ENCODE data around the gene HLCS.
"Not testable (repeated sequence)": the region's sequence is repeated elsewhere in the genome, so short reads cannot be mapped to it uniquely, and the experiment has no call there.

Gene HLCS

DNA sequence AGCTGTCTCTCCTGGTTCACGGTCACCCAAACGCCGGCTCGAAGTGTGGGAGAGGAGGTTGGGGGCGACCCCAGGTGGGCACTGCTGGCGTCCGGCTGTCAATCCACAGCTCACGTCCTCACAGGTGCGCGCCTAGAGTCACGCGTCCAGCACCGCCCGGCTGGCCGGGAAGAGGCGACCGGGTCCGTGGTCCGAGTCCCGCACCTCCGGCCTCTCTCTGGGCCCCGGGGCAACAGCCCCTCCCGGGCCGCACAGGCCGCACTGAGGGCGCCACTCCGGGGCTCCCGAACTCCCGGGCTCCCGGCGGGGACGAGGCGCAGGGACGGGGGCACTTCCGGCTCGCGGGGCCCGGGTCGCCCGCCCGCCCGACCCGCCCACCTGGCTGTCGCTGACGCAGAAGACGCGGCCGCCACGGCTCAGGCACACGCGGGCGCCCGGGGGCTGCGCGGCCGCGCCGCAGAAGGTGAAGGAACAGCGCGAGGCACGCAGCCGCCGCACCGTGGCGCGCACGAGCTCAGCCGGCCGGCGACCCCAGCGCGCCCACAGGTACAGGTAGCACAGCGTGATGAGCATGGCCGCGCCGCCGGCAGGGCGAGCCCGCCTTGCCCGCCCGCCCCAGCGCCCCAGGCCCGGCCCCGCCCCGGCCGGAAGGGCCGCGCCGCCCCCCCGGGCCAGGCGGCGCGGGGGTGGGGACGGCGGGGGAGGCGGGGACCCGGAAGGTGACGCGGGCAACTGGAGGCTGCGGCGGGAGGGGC lies at the start of gene HLCS:
Gene HLCS (minus strand): TSS at position 604 of the 755 bp plus-strand sequence. CDS start 31 bp downstream, at position 573.
- peak; percentile 79 to 84 for DNase-seq

DNA sequence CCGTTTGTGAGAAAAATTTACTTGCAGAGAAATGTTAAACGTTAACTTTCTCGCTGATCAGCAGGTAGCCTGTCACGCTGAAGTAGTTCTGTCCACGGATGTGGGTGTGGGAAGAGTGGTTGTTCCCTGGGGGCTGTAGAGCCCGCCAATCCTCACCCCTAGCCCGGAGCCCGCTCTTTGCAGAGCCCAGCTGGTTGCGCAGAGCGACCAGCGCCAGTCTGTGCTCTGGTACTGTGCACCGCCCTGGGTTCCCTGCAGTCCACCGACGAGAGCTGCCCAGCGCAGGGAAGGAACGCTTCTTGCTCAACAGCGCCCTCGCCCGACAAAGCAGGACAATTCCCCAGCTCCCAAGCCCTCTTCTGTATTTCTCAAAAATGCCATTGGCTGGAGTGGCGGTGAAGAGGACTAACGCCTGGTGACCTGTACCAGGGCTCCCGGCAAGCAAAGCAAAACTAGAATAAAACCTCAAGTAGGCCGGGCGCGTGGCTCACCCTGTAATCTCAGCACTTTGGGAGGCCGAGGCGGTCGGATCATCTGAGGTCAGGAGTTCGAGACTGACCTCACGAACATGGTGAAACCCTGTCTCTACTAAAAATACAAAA lies 43.4 kb upstream of the HLCS start:
- peak; percentile 74 to 78 for DNase-seq

- DNase-seq, result no peak
These were observed 42.3 kb upstream of the HLCS start for GRCh38 chr21:37008724-37009123.

DNA sequence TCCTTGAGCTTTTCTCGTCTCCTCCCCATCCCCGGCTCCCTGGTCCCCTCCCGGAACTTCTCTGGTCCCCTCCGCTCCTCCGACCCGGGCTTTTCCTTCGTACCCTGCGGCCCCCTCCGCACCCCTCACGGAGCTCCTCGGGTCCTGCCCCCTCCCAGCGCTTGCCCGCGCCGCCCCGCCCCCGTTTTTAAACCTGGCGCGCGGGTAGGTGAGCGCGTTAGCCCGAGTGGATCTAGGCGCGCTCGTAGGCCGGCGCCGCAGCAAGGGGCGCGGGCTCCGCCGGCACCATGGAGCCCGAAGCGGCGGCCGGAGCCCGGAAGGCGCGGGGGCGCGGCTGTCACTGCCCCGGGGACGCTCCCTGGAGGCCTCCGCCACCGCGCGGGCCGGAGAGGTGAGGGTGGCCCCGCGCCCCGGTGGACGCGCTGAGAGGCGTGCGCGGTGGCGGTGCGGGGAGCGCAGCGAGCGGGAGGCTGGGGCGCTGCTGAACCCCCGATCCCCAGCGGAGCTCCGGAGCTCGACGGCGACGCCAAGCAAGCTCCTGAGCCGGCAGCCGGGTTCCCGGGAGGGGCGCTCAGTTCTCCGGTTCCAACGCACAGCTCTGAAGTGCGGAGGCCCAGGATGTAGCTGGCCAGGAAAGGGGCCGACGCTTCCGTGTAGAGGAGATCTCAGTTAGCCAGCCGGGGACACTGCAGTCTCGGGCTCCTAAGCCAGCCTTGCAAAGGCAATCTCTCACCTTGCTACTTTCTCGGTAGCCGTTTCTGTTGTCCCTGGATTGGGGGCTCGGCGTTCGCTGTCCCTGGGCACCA lies 40.2 kb upstream of the HLCS start, which contains the start of gene RIPPLY3:
Gene RIPPLY3 (plus strand): TSS at position 217 of the 806 bp plus-strand sequence. CDS start 71 bp downstream, at position 288.
- DNase-seq, result no peak

GRCh38 chr21:37005548-37006485 lies 39.3 kb upstream of the HLCS start:
- DNase-seq, result no peak

- DNase-seq, result not testable (repeated sequence)
These were observed 37.4 kb upstream of the HLCS start for GRCh38 chr21:37003917-37004316.

GRCh38 chr21:37002851-37003250 lies 36.4 kb upstream of the HLCS start:
- not testable (repeated sequence) for DNase-seq

DNA sequence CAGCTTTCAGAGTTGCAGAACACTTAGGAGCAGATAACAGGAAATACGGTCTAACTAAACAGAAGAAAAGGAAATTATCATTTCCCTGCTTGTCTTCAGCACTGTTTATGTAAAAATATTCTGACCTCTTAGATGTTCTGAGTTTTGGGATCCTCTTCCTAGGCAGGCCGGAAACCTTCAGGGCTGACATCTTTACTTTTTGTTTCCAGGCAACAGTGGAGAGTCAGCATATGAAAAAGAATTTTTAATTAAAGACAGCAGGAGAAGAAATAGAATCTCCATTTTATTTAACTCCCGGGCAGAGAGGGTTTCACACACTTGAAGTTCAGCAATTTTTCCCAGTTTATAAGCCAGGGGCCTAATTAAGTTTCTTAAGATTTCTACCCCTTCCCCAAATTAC lies 35.0 kb upstream of the HLCS start:
- no peak for DNase-seq

DNA sequence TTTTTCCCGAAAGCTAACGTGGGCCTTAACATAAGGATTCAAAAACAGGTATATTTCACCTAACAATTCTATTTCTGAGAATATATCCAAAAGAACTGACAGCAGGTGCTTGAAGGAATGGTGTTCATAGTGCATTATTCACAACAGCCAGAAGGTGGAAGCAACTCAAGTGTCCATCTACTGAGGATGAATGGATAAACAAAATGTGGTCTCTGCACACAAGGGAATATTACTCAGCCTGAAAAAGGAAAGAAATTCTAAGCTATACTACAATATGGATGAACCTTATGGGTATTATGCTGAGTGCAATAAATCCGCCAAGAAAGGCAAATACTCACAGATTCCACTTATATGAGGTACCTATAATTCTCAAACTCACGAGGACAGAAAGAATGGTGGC lies 33.9 kb upstream of the HLCS start:
- DNase-seq, result no peak

GRCh38 chr21:36999131-36999898 lies 32.8 kb upstream of the HLCS start:
- no peak for DNase-seq

- not testable (repeated sequence) for DNase-seq
These were observed 28.8 kb upstream of the HLCS start for GRCh38 chr21:36995285-36995684.

GRCh38 chr21:36994501-36995158 lies 28.2 kb upstream of the HLCS start:
- DNase-seq, result peak; percentile 7 to 42

- DNase-seq, result no peak
These were observed 26.2 kb upstream of the HLCS start for GRCh38 chr21:36992671-36993070.

DNA sequence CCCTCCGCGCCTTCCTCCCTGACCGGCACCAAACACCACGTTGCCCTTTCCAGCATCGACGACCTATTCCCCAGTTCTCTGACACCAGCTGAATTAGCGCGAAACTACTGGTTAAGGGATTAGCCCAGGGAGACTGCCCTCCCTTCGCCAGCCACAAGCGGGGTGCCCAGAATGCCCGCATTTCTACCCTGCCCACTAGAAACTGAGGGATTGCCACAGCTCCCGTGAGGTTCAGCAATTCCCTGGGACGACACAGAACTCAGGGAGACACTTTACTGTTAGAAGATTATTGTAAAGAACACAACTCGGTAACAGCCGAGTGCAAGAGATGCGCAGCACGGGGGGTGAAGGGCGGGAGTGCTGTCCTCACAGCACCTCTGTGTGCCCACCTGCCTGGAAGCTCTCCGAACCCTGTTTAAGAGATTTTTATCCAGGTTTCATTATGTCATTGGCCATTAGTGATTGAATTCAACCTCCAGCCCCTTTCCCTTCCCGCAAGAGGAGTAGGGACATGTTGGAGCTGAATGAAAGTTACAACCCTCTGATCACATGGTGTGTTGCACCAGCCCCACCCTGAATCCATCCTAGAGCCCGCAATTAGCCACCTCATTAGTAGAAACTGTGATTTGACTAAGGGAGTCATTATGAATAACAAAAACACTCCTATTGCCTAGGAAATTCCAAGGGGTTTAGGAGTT lies 24.2 kb upstream of the HLCS start:
- DNase-seq, result no peak

DNA sequence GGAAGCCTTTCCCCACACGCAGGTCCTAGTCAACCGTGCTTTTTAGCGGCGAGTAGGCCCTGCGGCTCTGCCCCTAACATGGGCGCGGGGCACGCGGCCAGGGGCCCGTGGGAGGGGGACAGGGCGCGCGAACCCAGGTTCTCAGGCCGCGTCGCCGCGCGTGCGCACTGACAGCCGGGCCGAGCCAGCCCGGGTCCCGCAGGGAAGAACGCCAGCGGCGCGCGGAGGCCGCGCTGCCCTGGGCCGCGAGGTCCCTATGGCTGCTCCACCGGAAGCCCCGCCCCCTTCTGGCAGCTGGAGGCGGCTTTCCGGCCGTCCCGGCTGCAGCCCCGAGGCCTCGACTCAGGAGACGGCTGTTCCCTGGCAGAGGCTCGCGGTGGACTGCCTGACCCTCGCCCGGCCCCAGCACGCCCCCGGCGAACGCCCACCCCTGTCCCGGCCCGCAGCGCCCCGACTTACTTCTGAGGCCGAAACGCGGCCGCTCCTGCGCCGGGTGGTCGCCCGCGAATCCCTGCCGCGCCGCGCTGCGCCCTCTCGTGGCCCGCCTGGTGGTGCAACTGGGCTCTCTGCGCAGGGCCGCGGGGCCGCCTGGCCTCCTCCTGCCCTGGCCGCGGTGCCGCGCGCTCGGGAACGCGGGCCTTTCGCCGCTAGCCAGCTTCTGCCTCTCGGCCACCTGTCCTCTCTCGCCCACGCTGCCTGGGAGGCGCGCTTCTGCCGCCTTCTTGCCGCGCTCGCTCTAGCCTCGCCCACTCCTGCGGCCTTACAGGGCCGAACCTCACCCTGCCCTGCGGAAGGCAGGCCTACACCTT lies 23.4 kb upstream of the HLCS start:
- peak; percentile 87 to 88 for DNase-seq

DNA sequence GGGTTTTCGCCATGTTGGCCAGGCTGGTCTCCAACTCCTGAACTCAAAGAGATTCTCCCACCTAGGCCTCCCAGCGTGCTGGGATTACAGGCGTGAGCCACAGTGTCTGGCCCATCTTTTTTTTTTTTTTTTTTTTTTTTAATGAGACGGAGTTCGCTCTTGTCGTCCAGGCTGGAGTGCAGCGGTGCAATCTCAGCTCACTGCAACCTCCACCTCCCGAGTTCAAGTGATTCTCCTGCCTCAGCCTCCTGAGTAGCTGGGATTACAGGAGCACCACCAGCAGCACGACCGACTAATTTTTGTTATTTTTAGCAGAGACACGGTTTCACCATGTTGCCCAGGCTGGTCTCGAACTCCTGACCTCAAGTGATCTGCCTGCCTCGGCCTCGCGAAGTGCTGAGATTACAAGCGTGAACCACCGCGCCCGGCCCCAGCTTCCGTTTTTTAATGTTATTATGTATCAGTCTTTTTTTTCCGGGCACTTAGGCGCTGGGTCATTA lies 22.8 kb upstream of the HLCS start:
- not testable (repeated sequence) for DNase-seq

DNA sequence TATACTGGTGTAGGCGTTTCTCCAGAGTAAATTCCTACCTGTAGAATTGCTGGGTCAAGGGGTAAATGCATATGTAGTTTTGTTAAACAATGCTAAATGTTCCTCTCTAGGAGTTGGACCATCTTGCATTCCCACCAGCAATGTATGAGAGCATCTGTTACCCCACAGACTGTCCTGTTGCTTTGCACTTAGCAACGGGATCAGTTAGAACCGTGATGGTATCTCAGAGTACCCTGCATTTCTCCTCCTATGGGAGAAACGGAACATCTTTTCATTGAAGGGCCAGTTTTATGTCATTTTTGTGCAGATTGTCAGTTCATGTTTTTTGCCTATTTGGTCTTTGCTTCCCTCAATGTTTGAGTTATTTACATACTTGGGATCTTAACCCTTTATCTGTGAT lies 22.1 kb upstream of the HLCS start:
- no peak for DNase-seq

- DNase-seq, result no peak
These were observed 21.4 kb upstream of the HLCS start for GRCh38 chr21:36987845-36988244.
